ENCODE results near the gene DNAJA1. TPM values are rescaled to one million over a fixed set of nuclear protein-coding genes. Genes with fewer than 3 reads are reported as not detected.
"Not testable (repeated sequence)": the region's sequence is repeated elsewhere in the genome, so short reads cannot be mapped to it uniquely, and the experiment has no call there.

DNAJA1 gene
- total RNA-seq, 1 experiment from 2014 or later: 74.5 TPM

DNA sequence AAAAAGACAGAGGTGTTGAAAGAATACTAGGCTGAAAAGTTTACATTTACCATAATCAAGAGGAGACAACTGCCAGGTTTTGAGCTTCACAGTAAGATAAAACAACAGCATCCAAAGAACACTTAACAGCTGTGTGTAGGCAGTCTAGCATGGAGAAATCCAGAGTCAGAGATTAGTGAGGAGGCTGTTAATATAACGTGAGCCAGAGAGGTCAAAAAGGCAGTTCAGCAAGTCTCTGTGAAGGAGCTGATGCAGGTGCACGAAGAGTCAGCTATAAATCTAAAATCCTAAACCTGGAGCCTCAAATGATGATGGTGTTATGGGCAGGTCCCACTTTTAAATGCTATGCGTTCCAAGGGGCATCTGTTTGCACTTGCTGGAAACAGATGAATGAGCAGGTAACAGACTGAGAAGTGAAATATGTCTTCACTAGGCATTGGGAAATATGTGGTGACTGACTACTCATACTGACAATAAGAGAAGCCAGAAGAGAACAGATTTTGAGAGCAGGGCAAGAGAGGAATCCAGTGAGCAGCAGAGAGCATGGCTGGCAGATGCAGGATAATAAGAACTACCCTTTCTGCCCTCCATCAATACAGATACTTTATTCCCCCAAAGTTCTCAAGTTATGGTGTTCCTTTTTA, 32.4 kb upstream of the DNAJA1 start (continued):
- no peak for TF ChIP-seq FOXJ3 (CRISPR knock-in tag; IDR thresholded peaks at IDR 0.05; ENCODE audit: borderline replicate concordance)
- no peak for TF ChIP-seq E2F1 (CRISPR knock-in tag; IDR thresholded peaks at IDR 0.05)
- TF ChIP-seq TP53 (CRISPR knock-in tag; IDR thresholded peaks at IDR 0.05): no peak
- TF ChIP-seq STAT6 (CRISPR knock-in tag; conservative IDR thresholded peaks at IDR 0.05; ENCODE audit: low read depth): no peak
- TF ChIP-seq JAZF1 (CRISPR knock-in tag; IDR thresholded peaks at IDR 0.05): no peak

- ATAC-seq; H3K9me3 Mint-ChIP-seq; DNase-seq (ENCODE audit: low spot score); H3K27me3 Mint-ChIP-seq (ENCODE audit: low read depth); H3K4me1 Mint-ChIP-seq: not testable (repeated sequence)
- CTCF ChIA-PET: interaction anchor here (0.7 to 1.2 kb wide), 3 partner anchors 13 to 420 kb away, joined by 3 to 6 read pairs (median 3); no protein-coding TSS in a partner anchor
- POLR2A ChIA-PET: interaction anchor here (0.6 to 1.4 kb wide), 2 partner anchors 24 to 447 kb away, joined by 3 read pairs; partner anchors contain the start of gene DNAJA1
- Mint-ChIP-seq H3K4me3 (peak overlapping the region; percentile 96), H3K27ac (peak overlapping the region; percentile 97; the same call in 1 of the 2 replicates), H3K36me3 (peaks cover 20% of the 10 kb centered on the region)
Observed at GRCh38 chr9:33000682-33001055, 24.4 kb upstream of the DNAJA1 start.

GRCh38 chr9:33005335-33005734, 19.7 kb upstream of the DNAJA1 start:
- not testable (repeated sequence) for H3K4me3 Mint-ChIP-seq

GRCh38 chr9:33007755-33008154, 17.3 kb upstream of the DNAJA1 start:
- H3K27ac Mint-ChIP-seq: no peak overlapping the region
- H3K4me3 Mint-ChIP-seq: no peak overlapping the region
- POLR2A ChIA-PET: interaction anchor here (1.0 kb wide), 1 partner anchor 17 kb away, joined by 3 read pairs; no protein-coding TSS in a partner anchor
- CTCF ChIA-PET: interaction anchor here (0.6 kb wide), 1 partner anchor 225 kb away, joined by 3 read pairs; no protein-coding TSS in a partner anchor
- H3K36me3 Mint-ChIP-seq: no peaks in the 10 kb centered on the region
- peak; percentile 71 for ATAC-seq
- no peaks in the 10 kb centered on the region for H3K4me1 Mint-ChIP-seq
- no peaks in the 10 kb centered on the region for H3K27me3 Mint-ChIP-seq (ENCODE audit: low read depth)
- DNase-seq (ENCODE audit: low spot score): no peak
- no peaks in the 10 kb centered on the region for H3K9me3 Mint-ChIP-seq
- TF ChIP-seq IRF1 (CRISPR knock-in tag; IDR thresholded peaks at IDR 0.05) (no peak), ETV6 (CRISPR knock-in tag; IDR thresholded peaks at IDR 0.05) (no peak), GTF2I (CRISPR knock-in tag; conservative IDR thresholded peaks at IDR 0.05) (no peak), TEAD4 (CRISPR knock-in tag; IDR thresholded peaks at IDR 0.05) (no peak), CREB1 (CRISPR knock-in tag; IDR thresholded peaks at IDR 0.05) (no peak), IRF2 (CRISPR knock-in tag; IDR thresholded peaks at IDR 0.05; ENCODE audit: borderline replicate concordance, low read depth) (no peak), ZSCAN18 (CRISPR knock-in tag; IDR thresholded peaks at IDR 0.05) (no peak), MYBL2 (CRISPR knock-in tag; IDR thresholded peaks at IDR 0.05) (no peak), USF1 (CRISPR knock-in tag; IDR thresholded peaks at IDR 0.05) (no peak), CREM (CRISPR knock-in tag; IDR thresholded peaks at IDR 0.05) (no peak), OVOL2 (CRISPR knock-in tag; IDR thresholded peaks at IDR 0.05; ENCODE audit: borderline replicate concordance) (no peak)
- TF ChIP-seq, protein P1, sequence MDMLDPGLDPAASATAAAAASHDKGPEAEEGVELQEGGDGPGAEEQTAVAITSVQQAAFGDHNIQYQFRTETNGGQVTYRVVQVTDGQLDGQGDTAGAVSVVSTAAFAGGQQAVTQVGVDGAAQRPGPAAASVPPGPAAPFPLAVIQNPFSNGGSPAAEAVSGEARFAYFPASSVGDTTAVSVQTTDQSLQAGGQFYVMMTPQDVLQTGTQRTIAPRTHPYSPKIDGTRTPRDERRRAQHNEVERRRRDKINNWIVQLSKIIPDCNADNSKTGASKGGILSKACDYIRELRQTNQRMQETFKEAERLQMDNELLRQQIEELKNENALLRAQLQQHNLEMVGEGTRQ (CRISPR knock-in tag; IDR thresholded peaks at IDR 0.05): no peak
- TF ChIP-seq, protein P2, sequence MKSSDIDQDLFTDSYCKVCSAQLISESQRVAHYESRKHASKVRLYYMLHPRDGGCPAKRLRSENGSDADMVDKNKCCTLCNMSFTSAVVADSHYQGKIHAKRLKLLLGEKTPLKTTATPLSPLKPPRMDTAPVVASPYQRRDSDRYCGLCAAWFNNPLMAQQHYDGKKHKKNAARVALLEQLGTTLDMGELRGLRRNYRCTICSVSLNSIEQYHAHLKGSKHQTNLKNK (CRISPR knock-in tag; IDR thresholded peaks at IDR 0.05): no peak

More at GRCh38 chr9:33005335-33005734, 19.7 kb upstream of the DNAJA1 start:
- TF ChIP-seq ZNF121 (CRISPR knock-in tag; IDR thresholded peaks at IDR 0.05): peak; percentile 67; the same call in 1 of the 2 replicates
- POLR2A ChIA-PET: interaction anchor here (0.6 kb wide), 1 partner anchor 19 kb away, joined by 5 read pairs; no protein-coding TSS in a partner anchor
- H3K9me3 Mint-ChIP-seq; H3K27me3 Mint-ChIP-seq (ENCODE audit: low read depth); ATAC-seq; CTCF ChIA-PET; H3K36me3 Mint-ChIP-seq; DNase-seq (ENCODE audit: low spot score); H3K27ac Mint-ChIP-seq; H3K4me1 Mint-ChIP-seq: not testable (repeated sequence)

All from WTC11 (cell line).